Measurements from ENCODE around the gene FAM153A. TPM values are rescaled to one million over a fixed set of nuclear protein-coding genes. Genes with fewer than 3 reads are reported as not detected.
"Not testable (repeated sequence)": the region's sequence is repeated elsewhere in the genome, so short reads cannot be mapped to it uniquely, and the experiment has no call there.

The FAM153A gene
- polyA plus RNA-seq, 4 donors: 0.12 to 1.5 TPM; not detected in 2

GRCh38 chr5:177689011-177689610 lies 93.6 kb downstream of the FAM153A start:
- 85 to 92% (median 88%) methylated on average over 8 to 12 of the region's 12 CpGs for WGBS, 3 donors
- not testable (repeated sequence) for H3K27ac ChIP-seq (ENCODE audit: low read depth in 1 of 3, low read length in 2 of 3); FAIRE-seq; DNase-seq; H3K36me3 ChIP-seq (ENCODE audit: control insufficient read depth in 3 of 3, insufficient read depth in 2 of 3, low read depth in 1 of 3, low read length in 3 of 3); H3K27me3 ChIP-seq (ENCODE audit: control insufficient read depth in 3 of 3, insufficient read depth in 3 of 3, low read length in 3 of 3); H3K4me1 ChIP-seq (ENCODE audit: control insufficient read depth in 3 of 3, insufficient read depth in 2 of 3, low read depth in 1 of 3, low read length in 2 of 3); H3K4me3 ChIP-seq (ENCODE audit: low read depth in 1 of 3, low read length in 3 of 3); H3K9me3 ChIP-seq (ENCODE audit: control insufficient read depth in 2 of 2, insufficient read depth in 1 of 2, low read depth in 1 of 2, low read length in 1 of 2)

GRCh38 chr5:177688091-177688490 lies 94.6 kb downstream of the FAM153A start:
- not testable (repeated sequence) for H3K27me3 ChIP-seq (ENCODE audit: control insufficient read depth in 3 of 3, insufficient read depth in 3 of 3, low read length in 3 of 3); FAIRE-seq; H3K27ac ChIP-seq (ENCODE audit: low read depth in 1 of 3, low read length in 2 of 3); DNase-seq; H3K36me3 ChIP-seq (ENCODE audit: control insufficient read depth in 3 of 3, insufficient read depth in 2 of 3, low read depth in 1 of 3, low read length in 3 of 3); H3K4me3 ChIP-seq (ENCODE audit: low read depth in 1 of 3, low read length in 3 of 3); H3K4me1 ChIP-seq (ENCODE audit: control insufficient read depth in 3 of 3, insufficient read depth in 2 of 3, low read depth in 1 of 3, low read length in 2 of 3); H3K9me3 ChIP-seq (ENCODE audit: control insufficient read depth in 2 of 2, insufficient read depth in 1 of 2, low read depth in 1 of 2, low read length in 1 of 2)
- WGBS, 3 donors: 93 to 100% (median 95%) methylated on average over 1 to 17 of the region's 32 CpGs

GRCh38 chr5:177681920-177682319 lies 100.8 kb downstream of the FAM153A start:
- DNase-seq; H3K4me1 ChIP-seq (ENCODE audit: control insufficient read depth in 3 of 3, insufficient read depth in 2 of 3, low read depth in 1 of 3, low read length in 2 of 3); H3K4me3 ChIP-seq (ENCODE audit: low read depth in 1 of 3, low read length in 3 of 3); H3K36me3 ChIP-seq (ENCODE audit: control insufficient read depth in 3 of 3, insufficient read depth in 2 of 3, low read depth in 1 of 3, low read length in 3 of 3); H3K27me3 ChIP-seq (ENCODE audit: control insufficient read depth in 3 of 3, insufficient read depth in 3 of 3, low read length in 3 of 3); H3K27ac ChIP-seq (ENCODE audit: low read depth in 1 of 3, low read length in 2 of 3); H3K9me3 ChIP-seq (ENCODE audit: control insufficient read depth in 2 of 2, insufficient read depth in 1 of 2, low read depth in 1 of 2, low read length in 1 of 2): not testable (repeated sequence)
- FAIRE-seq: peak; percentile 64
- WGBS, 3 donors: 0 to 41% (median 20%) methylated on average over 1 of the region's 1 CpG

Other genes with a start within 250 kb of the FAM153A start
- gene FAM193B, start 228.3 kb downstream of the FAM153A start, polyA plus RNA-seq: 100 to 1,000 TPM in 2 of 4 donors, 10 to 100 TPM in 2; 68.7 to 336 (median 155) TPM
- 100 to 1,000 TPM in 2 of 4 donors, 10 to 100 TPM in 2; 34.9 to 183 (median 86.3) TPM for gene TMED9, start 190.7 kb downstream of the FAM153A start, polyA plus RNA-seq
- gene B4GALT7, start 182.8 kb downstream of the FAM153A start, polyA plus RNA-seq: 10 to 100 TPM; 10.5 to 29.0 (median 22.2) TPM
- not detected for gene PROP1, start 213.3 kb upstream of the FAM153A start, polyA plus RNA-seq